22Rv1 (cell line): ENCODE results near the gene FRMD3.

ENCODE experiments used
- CTCF ChIP-seq: fragments of 450-650 bp; IDR thresholded peaks from 2 replicates; pipeline ENCODE4 v1.5.1; 2017; ENCODE audit warnings: mild to moderate bottlenecking
- ZFX ChIP-seq: fragments of 450-650 bp; IDR thresholded peaks from 2 replicates; pipeline ENCODE4 v1.6.1; 2017; ENCODE audit warnings: antibody characterized with exemption, borderline replicate concordance

- TF ChIP-seq CTCF (no peak), ZFX (no peak)
Observed at GRCh38 chr9:83535736-83536135, 2.5 kb downstream of the FRMD3 start.
